ENCODE results near the gene PAK5. TPM values are rescaled to one million over a fixed set of nuclear protein-coding genes. Genes with fewer than 3 reads are reported as not detected.

The PAK5 gene
- total RNA-seq, 1 donor from 2014 or later, result 12.5 TPM

DNA sequence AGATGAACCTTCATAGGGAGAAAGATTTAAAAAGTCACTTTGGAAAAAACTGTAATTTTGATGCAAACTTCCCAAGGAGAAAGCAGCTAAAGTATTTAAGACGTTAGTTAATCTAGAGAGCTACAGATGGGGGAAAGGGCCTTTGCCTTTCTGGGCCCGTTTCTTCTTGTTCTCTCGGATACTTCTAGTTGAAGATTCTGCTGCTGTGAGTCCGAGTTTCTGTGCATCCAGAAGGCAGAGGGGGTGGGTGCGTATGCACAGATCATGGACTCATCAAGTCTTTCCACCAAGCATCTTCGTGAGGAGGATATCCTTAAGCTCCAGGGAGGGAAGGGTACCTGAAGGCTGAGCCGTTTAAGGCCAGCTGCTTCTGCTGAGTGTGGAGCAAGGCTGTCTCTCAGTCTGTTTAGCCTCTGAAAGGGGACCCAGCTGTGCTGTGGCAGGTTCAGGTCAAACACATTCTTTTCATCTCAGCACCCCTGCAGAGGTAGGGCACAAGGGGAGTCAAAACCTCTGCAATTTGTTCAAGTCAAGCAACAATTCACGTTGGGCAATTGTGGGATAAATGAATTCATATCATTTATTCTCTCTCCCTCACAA is 320.2 kb downstream of the PAK5 start:
- no peak for DNase-seq (ENCODE audit: low spot score)

DNA sequence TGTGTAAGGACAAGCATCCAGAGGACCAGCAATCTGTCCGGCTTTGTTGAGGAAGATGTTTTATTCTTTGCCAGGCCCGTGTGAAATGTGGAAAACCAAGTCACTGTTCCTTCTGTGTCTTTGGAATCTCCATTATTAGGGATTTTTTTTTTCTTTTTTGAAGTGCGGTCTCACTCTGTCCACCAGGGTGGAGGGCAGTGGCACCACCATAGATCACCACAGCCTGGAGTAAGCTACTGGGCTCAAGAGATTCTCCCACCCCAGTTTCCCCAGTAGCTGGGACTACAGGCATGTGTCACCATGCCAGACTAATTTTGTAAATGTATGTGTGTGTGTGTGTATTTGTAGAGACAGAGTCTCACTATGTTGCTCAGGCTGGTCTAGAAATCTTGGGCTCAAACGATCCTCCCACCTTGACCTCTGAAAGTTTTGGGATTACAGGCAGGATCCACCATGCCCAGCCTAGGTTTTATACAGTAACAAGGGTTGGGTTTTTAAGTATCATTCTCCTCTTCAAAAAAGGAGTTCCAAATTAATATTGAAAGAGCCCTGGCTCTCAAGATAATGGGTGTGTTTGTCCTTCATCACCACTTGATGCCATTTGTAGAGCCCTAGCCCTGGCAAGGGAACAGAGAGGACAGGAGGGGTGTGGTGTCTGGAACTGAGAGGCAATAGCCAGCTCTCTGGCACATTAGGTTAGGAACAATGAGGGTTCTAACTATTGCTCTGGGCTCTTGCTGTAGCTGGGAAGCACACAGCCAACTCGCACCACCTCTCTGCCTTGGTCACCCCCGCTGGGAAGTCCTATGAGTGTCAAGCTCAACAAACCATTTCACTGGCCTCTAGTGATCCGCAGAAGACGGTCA is 321.3 kb downstream of the PAK5 start:
- DNase-seq (ENCODE audit: low spot score), result no peak

DNA sequence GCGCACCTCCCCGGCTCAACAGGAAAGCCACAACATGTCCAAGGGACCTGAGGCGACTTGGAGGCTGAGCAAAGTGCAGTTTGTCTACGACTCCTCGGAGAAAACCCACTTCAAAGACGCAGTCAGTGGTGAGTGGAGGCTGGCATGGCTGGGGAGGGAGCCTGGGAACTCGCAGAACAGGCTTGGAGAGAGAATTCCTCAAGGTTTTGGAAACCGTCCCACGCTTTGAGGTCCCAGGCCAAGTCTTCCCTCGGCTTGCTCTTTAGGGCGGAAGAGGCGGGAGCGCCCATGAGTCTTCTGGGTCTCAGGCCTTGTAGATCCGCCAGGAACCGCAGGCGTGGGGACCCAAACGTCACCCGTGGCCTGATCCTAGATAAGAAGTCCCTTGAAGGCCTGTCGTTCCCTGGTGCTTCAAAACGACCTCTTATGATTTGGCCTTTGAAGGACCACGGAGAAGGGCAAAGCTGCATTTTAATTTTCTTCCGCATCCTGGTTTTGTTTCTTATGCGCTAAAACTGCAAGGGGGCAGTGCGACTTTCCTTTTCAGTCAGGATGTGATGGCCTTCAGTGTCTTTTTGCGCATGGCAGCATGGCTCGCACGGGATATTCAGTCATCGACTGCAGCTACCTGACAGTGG is 322.5 kb downstream of the PAK5 start:
- DNase-seq (ENCODE audit: low spot score), result no peak

DNA sequence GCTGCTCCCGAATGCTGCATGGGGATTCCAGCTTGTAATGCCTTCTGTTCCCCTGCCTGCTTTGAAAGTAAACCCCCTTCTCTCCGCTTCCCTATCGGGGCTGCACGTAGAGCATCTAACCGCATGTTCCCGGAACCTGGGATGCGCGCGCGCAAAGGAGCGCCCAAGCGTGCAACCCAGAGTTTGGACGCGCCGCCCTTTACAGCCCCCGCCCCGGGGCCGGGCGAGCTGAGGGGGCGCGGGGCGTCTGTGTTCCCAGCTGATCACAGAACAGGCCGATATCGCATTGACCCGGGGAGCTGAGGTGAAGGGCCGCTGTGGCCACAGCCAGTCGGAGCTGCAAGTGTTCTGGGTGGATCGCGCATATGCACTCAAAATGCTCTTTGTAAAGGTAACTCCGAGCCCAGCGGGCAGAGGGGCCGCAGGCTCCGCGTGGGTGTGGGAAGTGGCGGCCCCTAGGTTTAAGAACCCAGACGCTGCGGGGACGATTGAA is 323.1 kb downstream of the PAK5 start:
- DNase-seq (ENCODE audit: low spot score), result no peak

DNA sequence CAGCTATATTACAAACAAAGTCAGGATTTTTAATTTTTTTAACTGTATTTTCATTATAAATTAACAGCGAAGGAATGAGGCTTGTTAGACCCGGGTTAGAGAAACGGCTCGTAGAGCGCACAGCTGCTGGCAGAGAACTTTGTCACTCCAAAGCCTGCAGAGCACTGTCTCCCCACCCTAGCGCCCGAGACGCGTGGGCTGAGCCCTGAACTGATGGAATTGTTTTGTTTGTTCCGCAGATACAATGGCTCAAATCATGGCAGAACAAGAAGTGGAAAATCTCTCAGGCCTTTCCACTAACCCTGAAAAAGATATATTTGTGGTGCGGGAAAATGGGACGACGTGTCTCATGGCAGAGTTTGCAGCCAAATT is 323.7 kb downstream of the PAK5 start:
- DNase-seq (ENCODE audit: low spot score), result no peak

DNA sequence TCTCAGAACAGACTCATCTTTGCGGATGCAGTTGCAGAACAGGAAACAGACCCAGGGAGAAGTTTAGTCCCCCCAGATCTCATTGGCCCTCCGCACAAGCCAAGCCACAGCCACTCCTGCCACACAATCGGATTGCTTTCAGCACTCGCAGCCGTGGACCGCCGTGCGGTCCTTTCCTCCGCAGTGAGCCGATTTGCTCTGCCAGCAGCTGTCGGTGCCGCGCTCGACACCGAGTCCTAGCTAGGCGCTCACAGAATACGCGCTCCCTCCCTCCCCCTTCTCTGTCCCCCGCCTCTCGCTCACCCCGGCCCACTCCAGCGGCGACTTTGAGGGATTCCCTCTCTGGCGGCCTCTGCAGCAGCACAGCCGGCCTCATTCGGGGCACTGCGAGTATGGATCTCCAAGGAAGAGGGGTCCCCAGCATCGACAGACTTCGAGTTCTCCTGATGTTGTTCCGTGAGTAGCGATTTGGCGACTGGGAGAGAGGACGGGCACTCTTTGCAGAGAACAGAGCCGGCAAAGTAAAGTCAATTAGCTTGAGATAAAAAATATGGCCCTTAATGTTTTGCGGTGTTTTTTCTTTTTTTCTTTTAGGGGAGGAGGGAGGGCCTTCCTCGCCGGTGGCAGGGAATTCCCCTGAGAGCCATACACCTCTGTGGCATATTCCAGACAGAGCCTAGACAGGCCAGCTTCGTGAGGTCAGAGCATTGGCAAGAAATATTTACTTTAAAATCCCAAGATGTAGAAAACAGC is 324.2 kb downstream of the PAK5 start, which contains the start of gene LAMP5:
TSS of gene LAMP5 (plus strand) at position 130 of the 753 bp plus-strand sequence. CDS start at position 393, 263 bp downstream.
- DNase-seq (ENCODE audit: low spot score), result no peak

DNA sequence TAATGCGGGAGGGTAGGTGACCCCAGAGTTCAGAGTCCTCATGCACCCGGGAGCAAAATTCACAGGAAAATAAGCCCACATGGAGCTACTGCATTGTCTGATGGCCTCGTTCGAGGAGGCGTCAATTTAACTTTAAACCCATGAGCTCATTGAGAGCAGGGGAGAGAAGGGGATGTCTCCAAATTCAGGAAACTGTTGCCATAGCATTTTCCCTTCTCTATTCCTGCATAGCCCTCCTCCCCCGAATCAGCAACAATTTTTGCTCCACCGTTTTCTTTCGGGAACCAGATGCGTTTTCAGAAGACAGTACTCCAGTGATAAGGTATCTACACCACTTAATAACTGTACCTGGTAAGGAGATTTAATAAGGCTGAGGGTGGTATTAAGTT is 324.8 kb downstream of the PAK5 start:
- no peak for DNase-seq (ENCODE audit: low spot score)

DNA sequence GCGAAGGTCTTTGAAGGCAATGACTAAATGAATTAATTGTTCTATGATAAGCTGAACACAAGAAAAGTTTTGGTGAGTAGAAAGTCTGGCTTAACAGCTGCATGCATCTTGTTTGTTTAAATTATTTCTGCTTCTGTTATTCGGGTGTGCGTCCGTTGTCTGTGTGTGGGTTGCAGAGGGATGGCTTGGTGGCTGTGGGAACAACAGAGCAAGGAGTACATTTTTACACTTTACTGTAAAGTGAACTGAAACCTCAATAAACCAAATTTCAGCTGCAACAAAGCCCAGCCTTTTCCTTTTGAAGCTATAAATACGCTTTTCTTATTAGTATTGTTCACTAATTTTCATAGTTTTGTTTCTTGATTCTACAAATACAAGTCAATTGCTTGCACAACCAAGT is 328.0 kb downstream of the PAK5 start:
- no peak for DNase-seq (ENCODE audit: low spot score)

DNA sequence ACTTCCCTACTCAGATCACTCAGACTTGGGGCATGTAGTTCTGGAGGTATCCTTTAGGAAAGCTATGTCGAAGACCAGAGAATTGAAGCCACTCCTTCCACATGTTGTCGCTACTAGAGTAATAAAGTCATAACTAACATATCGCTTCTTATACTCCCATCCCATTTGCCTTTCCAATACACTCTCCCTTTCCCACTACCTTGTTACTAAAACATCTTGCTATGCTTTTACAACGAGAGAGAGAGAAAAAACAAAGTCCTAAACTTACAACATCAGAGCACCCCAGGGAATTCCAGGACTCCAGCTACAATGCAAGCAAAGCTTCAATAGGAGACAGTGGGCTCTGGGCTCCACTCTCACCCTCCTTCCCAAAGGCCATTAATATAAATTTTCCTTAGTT is 329.6 kb downstream of the PAK5 start:
- DNase-seq (ENCODE audit: low spot score), result no peak

DNA sequence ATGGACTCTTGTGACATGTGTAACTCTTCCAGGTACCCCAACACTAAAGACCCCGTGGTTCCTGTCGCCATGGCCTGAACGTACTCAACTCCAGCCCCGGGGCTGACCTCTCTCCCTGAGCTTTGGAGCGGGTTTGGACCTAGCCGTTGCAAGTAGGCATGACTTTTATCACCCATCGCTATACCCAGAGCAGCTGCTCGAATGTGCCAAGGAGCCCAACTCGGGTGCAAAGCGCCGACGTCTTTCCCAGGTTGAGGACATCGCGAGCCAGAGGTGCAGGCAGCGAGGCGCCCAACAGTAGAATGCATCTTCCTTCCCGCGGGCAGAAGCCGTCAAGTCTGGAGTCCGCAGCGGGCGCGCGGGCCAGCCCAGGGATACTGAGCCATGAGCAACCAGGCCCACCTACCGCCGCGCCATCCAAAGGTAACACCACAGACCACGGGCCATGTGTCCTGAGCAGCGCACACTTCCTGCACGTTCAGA is 330.1 kb downstream of the PAK5 start:
- DNase-seq (ENCODE audit: low spot score), result no peak

DNA sequence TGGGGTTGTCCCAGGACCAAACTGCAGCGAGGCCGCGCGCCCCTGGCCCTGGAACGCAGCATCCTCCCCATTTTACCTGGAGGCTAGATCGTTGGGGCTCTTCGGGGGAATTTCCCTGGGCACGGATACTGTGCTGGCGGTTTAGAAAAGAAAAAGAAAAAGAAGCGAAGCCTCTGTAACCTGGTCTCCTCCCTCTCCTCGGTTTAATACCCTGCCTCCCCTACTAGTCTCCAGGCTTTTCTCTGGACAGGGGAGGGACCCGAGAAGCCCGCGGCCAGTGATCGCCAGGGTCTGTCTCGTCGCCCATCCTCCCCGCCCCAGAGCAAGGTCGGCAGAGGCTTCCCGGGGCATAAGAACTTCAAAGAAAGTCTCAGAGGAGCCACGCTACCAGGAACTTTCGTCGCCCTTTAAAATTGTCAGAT is 330.6 kb downstream of the PAK5 start:
- DNase-seq (ENCODE audit: low spot score), result no peak

DNA sequence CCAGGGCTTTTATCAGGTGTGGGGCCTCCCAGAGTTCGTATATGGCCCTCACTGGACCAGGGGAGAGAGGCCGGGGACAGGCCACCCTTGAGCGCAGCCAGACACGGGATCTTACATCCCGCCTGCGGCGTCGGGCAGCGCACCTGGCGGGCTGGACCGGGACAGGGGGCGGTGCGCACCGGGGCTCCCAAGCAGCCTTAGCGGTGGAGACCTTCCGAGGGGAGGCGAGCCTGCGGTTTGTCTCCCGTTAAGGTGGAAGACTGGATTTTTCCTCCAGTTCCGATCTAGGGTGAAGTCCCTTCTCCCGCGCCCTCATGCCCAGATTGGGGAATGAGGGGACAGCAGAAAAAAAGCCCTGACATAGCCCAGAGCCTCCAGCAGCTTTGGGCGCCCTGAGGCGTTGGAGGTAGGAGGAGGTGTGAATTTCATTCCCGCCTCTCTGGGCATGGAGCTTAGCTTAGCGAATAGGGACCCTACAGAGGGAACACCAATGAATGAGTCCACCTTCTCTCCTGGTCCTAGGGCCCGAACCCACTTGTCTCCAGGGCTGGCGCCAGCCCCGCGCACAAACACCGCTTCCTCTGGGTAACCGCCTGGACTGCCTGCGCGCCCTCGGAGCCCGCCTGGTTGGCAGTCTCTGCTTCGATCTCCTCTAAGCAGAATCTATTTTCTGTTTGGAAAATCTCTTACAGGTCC is 331.2 kb downstream of the PAK5 start:
- no peak for DNase-seq (ENCODE audit: low spot score)

DNA sequence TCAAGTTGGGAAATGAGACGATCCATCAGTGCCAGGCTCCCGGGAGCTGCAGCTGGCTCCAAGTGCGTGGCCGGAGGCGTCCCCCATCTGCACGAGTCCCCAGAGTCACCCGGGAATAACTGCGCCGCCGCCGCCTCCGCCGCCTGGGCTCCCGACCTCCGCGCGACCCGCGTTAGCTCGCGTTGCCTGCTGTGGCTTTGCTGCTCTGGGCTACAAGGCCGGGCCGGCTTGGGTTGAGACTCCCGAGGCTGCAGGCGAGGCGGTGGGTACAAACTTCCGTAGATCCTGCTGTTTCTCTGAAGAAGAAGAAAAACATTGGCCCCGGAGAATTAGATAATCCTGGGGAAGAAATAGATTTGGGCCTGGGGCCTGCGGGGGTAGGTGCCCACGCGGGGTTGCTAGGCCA is 331.9 kb downstream of the PAK5 start:
- DNase-seq (ENCODE audit: low spot score), result no peak

DNA sequence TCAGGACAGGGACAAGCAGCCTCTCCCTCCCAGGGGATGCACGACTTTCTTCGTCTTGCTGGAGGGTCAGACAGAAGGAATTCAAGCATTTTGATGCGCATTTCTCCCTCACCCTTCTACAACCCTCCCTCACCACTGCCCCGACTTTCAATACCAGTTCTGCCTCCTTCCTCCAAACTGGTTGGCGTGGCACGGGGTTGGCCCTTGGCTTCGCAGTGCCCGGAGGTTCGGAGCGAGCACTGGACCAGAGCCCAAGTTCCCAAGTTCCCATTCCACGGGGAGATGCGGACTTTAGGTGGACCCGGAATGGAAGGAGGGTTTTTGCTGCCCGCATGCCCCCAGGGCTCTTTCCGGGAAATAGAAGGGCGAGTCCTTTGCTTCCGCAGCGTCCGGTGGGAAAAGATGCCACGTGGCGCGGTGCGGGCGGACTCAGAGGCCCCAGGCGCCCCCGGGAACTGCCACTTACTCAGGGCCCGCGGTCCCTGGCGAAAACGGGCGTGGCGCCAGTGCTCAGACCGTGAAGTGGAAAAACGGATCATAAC is 332.5 kb downstream of the PAK5 start:
- no peak for DNase-seq (ENCODE audit: low spot score)

DNA sequence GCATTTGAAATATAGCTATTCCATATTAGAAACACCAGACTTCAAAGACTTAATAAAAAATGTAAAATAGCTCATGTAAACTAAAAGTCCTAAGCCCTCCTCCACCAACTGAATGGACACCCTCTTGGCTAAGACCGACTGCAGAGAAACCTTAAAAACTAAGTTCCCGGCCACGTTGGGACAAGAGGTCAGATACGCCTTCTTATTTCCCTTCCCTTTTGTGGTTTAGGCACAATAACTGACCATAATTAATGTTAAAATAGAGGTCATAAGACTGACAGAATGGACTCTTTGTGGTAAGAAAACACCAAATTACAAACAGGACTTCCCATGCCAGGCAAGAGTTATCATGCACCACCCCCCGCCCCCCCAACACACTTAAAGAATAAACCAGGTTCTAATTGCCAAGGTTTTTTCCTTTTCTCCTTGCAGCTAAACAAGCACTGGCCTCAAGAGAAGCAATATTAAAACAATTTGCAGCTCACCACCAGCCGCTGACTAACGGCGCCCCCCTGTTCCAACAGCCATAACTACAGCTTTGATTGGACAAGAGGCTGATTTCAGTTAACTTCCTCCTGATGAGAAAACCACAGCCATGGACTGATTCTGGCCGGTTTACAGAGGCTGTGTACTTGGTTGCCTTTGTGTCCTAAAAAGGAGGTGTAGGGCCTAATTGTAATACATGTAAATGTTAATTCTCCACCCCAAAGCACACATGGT is 335.2 kb downstream of the PAK5 start:
- no peak for DNase-seq (ENCODE audit: low spot score)

DNA sequence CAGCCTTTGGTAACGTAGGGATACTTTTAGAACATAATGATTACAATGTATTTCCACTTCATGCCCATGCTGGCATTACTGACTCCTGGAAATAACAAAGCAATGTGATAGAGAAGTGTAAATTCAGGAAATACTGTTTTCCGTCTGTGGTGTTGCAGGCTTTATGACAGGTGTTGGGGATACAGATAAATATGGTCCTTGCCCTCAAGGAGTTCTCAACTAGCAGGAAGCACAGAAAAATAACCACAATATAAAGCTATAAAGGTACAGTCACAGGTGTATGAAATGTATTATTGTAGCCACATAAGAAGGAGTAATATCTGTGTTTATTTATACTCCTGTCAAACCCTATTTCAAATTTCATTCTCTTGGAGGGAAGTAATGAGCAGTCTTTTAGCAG is 337.4 kb downstream of the PAK5 start:
- DNase-seq (ENCODE audit: low spot score), result no peak

DNA sequence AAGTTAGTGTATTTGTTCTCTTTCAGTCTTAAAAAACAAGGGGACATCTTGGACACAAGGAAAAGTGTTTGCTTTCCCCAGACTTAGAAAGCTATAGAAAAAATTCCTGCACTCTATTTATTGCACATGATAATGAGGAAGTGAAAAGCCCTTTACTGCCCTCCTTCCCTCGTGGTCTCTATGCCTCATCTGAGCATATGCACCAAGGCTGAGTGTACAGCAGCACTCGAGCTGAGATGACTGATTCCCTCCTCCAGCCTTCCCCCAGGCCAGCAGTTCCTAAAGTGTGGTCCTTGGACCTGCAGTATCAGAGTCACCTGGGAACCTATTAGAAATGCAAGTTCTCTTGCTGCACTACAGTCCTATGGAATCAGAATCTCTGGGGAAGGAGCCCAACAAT is 338.8 kb downstream of the PAK5 start:
- DNase-seq (ENCODE audit: low spot score), result no peak

DNA sequence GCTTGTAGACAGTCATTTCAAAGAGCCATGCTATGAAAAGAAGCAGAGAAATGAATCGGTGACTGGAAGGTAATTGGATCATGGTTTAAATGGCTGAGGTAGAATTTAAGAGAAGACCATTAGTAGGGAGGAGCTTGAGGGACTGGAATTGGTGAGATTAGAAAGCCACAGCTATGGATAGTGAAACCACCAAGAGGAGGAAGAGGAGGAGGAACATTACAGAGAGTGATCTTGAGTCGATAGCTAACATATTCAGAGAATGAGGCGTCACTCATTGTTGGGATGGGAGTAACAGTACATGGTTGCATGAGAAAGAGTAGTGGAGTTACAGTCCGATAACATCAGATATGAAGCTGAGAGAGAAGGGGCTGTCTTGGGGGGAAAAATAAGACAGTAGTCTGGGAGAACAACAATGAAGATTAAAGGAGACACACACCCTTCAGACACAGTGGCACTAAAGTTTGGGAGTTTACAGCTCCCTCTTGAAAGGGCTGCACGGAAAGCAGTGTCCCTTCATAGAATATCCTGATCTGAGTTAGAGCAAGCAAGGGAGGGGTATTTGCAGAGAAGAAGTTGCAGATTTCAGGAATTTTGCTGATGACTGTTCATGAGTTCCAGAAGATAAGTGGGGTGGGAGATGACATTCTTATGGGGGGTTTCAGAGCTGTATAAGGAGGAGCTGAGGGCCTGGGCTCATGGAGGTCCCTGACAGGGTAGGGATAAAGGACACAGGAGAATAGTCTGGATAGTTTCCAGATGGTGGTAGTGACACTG is 339.6 kb downstream of the PAK5 start:
- no peak for DNase-seq (ENCODE audit: low spot score)

DNA sequence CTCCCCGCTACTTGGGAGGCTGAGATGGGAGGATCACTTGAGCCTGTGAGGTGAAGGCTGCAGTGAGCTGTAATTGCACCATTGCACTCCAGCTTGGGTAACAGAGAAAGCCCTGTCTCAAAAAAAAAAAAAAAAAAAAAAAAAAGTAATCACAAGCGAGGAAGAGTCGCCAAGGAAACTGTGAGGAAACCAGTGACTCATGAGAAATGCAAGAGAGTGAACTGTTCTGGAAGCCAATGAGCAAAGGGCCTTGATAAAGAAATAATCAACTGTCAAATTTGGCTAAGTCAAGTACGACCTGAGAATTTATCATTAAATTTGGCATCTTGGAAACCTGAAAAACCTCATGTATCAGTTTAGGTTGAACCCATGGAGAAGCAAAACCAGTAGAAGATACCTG is 340.6 kb downstream of the PAK5 start:
- no peak for DNase-seq (ENCODE audit: low spot score)

DNA sequence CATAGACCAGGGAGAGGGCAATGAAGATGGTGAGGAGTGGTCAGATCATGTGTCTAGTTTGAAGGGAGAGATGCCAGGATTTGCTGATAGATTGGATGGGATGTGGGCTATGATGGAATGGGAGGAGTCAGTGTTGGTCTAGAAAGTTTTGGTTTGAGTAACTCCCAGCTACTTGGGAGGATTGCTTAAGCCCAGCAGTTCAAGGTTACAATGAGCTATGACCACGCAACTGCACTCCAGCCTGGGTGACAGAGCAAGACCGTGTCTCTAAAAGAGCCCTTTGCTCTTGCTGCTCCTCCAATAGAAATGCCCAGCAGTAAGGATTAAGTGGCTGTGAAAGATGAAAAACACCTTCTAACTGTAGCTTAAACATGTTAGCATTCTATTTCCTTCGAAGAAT is 342.7 kb downstream of the PAK5 start:
- no peak for DNase-seq (ENCODE audit: low spot score)

Measured in mucosa of gallbladder (tissue), 1 donor.